Tibial nerve (tissue), 4 donors: ENCODE data around the gene SFRP5. TPM values are rescaled to one million over a fixed set of nuclear protein-coding genes. Genes with fewer than 3 reads are reported as not detected.

Experiments used
- DNase-seq, 2 donors: peaks; one replicate each; pipeline ENCODE4 v3.0.0-alpha.2; 2019; ENCODE audit warnings: low spot score in 2 of 2
- H3K27ac ChIP-seq, 4 donors: fragments of 200-600 bp; sonication (generic) in 3 of 4; one replicate each; pipeline ENCODE4 v1.5.1; 2017 to 2019; ENCODE audit warnings: mild to moderate bottlenecking in 1 of 4
- H3K27me3 ChIP-seq, 2 donors: fragments of 200-600 bp; sonication (generic) in 1 of 2; one replicate each; pipeline versions ENCODE4 v1.5.1 to v1.6.0; 2017 to 2019
- H3K36me3 ChIP-seq, 3 donors: fragments of 200-600 bp; sonication (generic); one replicate each; pipeline ENCODE4 v1.5.1; 2018 to 2019
- H3K4me1 ChIP-seq, 4 donors: fragments of 200-600 bp; sonication (generic) in 3 of 4; one replicate each; pipeline ENCODE4 v1.5.1; 2017 to 2019
- H3K4me3 ChIP-seq, 4 donors: fragments of 200-600 bp; sonication (generic) in 3 of 4; one replicate each; pipeline ENCODE4 v1.5.1; 2017 to 2019; ENCODE audit warnings: mild to moderate bottlenecking in 1 of 4, moderate library complexity in 1 of 4
- H3K9me3 ChIP-seq, 4 donors: fragments of 200-600 bp; sonication (generic) in 3 of 4; one replicate each; pipeline ENCODE4 v1.5.1; 2017 to 2019
- CTCF ChIP-seq, 5 experiments: fragments of 200-600 bp in 3 of 5; fragments of 450-650 bp in 2 of 5; sonication (generic) in 3 of 5; IDR thresholded peaks; one replicate each; pipeline ENCODE4 v1.5.1; 2016 to 2019; ENCODE audit warnings: antibody characterized with exemption in 5 of 5, mild to moderate bottlenecking in 3 of 5, moderate library complexity in 2 of 5
- EP300 ChIP-seq, 2 donors: sonication (generic); formaldehyde crosslinking; IDR thresholded peaks; one replicate each; pipeline ENCODE4 v1.6.1; 2017; ENCODE audit warnings: antibody characterized with exemption in 2 of 2, mild to moderate bottlenecking in 1 of 2
- POLR2A ChIP-seq, 2 donors: fragments of 450-650 bp; IDR thresholded peaks; one replicate each; pipeline ENCODE4 v1.6.1; 2017; ENCODE audit warnings: antibody characterized with exemption in 2 of 2, mild to moderate bottlenecking in 2 of 2, moderate library complexity in 2 of 2
- WGBS, 2 donors: methylation state at CpG; one replicate each; pipeline ENCODE4 v1.1.5; 2018; 5-methylcytosine and 5-hydroxymethylcytosine counted together
- total RNA-seq, 4 donors: library from RNA; depleted of rRNA; stranded (reverse); fragments of >200 nt; gene quantifications; one replicate each; pipeline ENCODE4 v1.1.0, GENCODE V29; 2016

The SFRP5 gene
- total RNA-seq, 4 donors from 2014 or later, result 183 to 530 (median 479) TPM

- H3K4me3 ChIP-seq, result no peak overlapping the region
- peaks cover 0 to 15% (median 6%) of the 10 kb centered on the region in 4 donors for H3K4me1 ChIP-seq
- H3K36me3 ChIP-seq, result no peaks in the 10 kb centered on the region
- H3K27me3 ChIP-seq, result peaks cover 0 to 6% of the 10 kb centered on the region in 2 donors
- WGBS, 2 donors, result 28 to 44% methylated on average over 8 to 13 of the region's 13 CpGs
- H3K9me3 ChIP-seq, result no peaks in the 10 kb centered on the region
- no peak overlapping the region for H3K27ac ChIP-seq
- TF ChIP-seq POLR2A (IDR thresholded peaks at IDR 0.05) (no peak), EP300 (IDR thresholded peaks at IDR 0.05) (no peak), CTCF (IDR thresholded peaks at IDR 0.05) (peak; percentile 80 to 90 (median 89))
- peak; percentile 40 to 80 for DNase-seq
These were observed 20.3 kb upstream of the SFRP5 start for GRCh38 chr10:97791824-97792721.

DNA sequence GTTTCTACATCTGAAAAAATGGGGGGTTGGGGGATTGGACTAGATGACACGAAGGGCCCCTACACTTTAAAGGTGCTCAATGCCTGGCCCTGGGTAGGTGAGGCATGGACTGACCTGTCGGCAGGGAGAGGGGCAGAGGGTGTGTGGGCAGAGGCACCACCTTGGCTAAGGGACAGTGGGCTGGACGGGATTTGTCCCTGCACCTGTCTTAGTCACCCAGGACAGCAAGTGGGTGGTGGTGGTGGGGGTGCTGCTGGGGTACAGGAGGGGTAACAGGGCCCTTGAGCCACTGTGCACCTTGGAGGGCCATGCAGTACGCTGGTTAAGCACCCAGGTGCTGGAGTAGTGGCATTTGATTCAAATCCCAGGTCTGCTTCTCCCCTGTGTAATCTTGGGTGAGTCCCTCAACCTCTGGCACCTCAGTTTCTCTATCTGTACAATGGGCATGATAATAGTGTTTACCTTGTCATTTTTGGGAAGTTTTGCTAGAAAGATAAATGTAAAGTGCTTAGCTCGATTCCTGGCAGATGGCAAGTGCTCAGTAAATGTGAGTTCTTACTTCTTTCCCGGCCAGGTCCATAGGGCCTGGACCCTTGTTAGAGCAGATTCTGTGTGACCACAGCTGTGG is 18.1 kb upstream of the SFRP5 start:
- Histone ChIP-seq H3K4me1 (peaks cover 0 to 15% (median 6%) of the 10 kb centered on the region in 4 donors), H3K4me3 (no peak overlapping the region), H3K27ac (no peak overlapping the region), H3K27me3 (peaks cover 0 to 6% of the 10 kb centered on the region in 2 donors), H3K36me3 (no peaks in the 10 kb centered on the region), H3K9me3 (no peaks in the 10 kb centered on the region)
- WGBS, 2 donors, result 78 to 88% methylated on average over 5 to 6 of the region's 6 CpGs
- no peak for DNase-seq
- no peak for TF ChIP-seq CTCF (IDR thresholded peaks at IDR 0.05)
- no peak for TF ChIP-seq POLR2A (IDR thresholded peaks at IDR 0.05)
- no peak for TF ChIP-seq EP300 (IDR thresholded peaks at IDR 0.05)

DNA sequence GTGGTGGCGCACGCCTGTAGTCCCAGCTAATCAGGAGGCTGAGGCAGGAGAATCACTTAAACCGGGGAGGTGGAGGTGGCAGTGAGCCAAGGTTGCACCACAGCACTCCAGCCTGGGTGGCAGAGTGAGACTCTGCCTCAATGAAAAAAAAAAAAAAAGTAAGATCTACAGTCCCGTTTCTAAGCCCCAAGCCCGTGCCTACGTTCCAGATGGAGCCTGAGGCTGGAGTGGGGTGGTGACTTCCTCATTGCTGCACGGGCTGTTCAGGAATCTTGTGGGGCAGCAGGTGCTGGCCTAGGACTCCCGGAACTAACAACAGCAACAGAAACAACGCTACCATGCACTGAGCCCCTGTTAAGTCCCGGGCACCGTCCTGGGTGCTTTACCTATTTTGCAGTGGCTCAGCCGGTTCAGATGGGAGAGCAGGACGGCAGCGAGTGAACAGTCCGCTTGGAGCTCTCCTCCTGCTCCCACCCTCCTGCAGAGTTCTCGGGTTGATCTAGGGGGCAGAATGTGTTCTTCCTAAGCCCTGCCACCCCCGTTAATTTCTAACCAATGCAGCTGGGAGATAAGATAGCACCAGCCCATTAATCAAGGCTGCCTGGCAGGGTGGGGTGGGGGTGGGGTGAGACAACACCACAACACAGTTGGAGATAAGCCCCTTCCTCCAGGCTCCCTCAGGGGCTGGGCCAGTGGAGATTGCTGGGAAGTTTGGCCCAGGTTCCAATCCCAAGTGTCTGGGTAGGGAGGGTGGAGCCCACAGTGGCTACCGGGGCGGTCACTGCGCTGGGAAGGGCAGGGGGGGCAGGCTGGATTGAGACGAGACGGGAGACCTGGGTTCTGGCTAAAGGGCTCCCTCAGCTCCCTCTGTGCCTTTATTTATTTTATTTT is 17.0 kb upstream of the SFRP5 start:
- Histone ChIP-seq H3K4me3 (no peak overlapping the region), H3K36me3 (no peaks in the 10 kb centered on the region), H3K4me1 (peaks cover 0 to 15% (median 6%) of the 10 kb centered on the region in 4 donors), H3K27me3 (peaks cover 0 to 6% of the 10 kb centered on the region in 2 donors), H3K9me3 (no peaks in the 10 kb centered on the region), H3K27ac (peak overlapping the region in 1 of 4 donors; percentile 58)
- 30 to 34% methylated on average over 19 to 21 of the region's 22 CpGs for WGBS, 2 donors
- TF ChIP-seq CTCF (IDR thresholded peaks at IDR 0.05) (no peak), POLR2A (IDR thresholded peaks at IDR 0.05) (no peak), EP300 (IDR thresholded peaks at IDR 0.05) (no peak)
- no peak for DNase-seq

DNA sequence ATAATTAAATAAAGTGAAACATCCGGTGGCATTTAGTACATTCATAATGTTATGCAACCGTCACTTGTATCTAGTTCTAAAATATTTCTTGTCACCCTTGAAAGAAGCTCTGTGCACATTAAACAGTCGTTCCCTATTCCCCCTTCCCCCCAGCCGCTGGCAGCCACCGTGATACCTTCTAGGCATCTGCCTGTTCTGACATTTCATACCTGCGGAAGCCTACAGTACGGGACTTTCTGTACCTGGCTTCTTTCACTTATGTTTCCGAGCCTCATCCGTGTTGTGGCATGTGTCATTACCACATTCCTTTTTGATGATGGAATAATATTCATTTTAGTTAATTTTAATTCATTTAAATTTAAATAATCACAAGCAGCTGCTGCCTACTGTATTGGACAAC is 13.9 kb upstream of the SFRP5 start:
- no peak overlapping the region for H3K27ac ChIP-seq
- H3K4me3 ChIP-seq, result no peak overlapping the region
- TF ChIP-seq CTCF (IDR thresholded peaks at IDR 0.05) (no peak), EP300 (IDR thresholded peaks at IDR 0.05) (no peak), POLR2A (IDR thresholded peaks at IDR 0.05) (no peak)
- WGBS, 2 donors, result 76 to 86% methylated on average over 9 of the region's 9 CpGs
- H3K9me3 ChIP-seq, result no peaks in the 10 kb centered on the region
- H3K36me3 ChIP-seq, result no peaks in the 10 kb centered on the region
- peaks cover 0 to 32% (median 16%) of the 10 kb centered on the region in 4 donors for H3K4me1 ChIP-seq
- H3K27me3 ChIP-seq, result peaks cover 0 to 6% of the 10 kb centered on the region in 2 donors
- no peak for DNase-seq
